GM20000 (cell line): ENCODE measurements around the gene RASAL2.

Experiments
- DNase-seq: peaks from one replicate; pipeline ENCODE4 v3.0.0; 2012; ENCODE audit warnings: low spot score
- TF ChIP-seq, protein P1 (sequence below): IDR thresholded peaks from 2 replicates; pipeline ENCODE4 v1.5.1; 2012; ENCODE audit warnings: mild to moderate bottlenecking, control low read depth; ENCODE audit errors: extremely low read depth, missing control alignments

RASAL2 gene

DNA sequence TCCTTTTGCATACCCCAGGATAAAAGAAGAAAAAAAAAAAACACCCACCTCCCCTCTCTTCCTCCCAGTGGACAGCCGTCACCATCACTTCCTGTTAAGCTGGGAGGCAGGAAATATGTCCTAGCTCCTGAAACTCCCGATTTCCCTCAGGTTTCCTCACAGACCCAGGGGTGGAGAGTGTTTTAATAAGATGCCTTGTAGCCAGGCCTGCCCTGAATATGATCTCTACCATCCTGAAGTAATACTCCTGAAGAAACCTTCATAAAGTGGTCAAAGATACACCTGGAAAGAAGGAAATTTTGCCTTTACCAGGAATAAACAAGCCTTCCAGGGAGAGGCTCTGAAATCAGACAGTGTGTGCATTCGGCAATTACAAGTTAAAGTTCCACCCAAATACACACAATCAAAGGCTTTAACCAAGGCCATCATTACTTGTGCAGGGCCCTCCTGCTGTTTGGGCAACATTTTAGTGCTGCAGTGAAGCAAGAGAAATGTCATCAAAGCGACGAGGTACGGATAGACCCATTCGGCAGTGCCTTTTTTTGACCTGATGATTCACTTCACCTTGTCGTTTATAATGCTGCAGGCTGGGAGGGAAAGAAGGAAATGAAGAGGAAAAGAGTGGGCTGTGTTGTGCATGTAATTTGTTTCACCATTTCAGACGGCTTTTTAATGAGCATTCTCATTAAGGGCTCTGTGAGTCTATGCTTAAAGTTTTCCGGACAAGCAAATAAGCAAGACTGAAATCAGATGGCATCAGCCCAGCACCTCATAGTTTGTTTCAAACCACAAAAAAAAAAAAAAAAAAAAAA, 41.0 kb upstream of the RASAL2 start:
- TF ChIP-seq, protein P1, sequence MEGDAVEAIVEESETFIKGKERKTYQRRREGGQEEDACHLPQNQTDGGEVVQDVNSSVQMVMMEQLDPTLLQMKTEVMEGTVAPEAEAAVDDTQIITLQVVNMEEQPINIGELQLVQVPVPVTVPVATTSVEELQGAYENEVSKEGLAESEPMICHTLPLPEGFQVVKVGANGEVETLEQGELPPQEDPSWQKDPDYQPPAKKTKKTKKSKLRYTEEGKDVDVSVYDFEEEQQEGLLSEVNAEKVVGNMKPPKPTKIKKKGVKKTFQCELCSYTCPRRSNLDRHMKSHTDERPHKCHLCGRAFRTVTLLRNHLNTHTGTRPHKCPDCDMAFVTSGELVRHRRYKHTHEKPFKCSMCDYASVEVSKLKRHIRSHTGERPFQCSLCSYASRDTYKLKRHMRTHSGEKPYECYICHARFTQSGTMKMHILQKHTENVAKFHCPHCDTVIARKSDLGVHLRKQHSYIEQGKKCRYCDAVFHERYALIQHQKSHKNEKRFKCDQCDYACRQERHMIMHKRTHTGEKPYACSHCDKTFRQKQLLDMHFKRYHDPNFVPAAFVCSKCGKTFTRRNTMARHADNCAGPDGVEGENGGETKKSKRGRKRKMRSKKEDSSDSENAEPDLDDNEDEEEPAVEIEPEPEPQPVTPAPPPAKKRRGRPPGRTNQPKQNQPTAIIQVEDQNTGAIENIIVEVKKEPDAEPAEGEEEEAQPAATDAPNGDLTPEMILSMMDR = no peak
- no peak for DNase-seq

GRCh38 chr1:178055093-178055492, 38.8 kb upstream of the RASAL2 start:
- no peak for DNase-seq
- TF ChIP-seq, protein P1 = peak; percentile 10

DNA sequence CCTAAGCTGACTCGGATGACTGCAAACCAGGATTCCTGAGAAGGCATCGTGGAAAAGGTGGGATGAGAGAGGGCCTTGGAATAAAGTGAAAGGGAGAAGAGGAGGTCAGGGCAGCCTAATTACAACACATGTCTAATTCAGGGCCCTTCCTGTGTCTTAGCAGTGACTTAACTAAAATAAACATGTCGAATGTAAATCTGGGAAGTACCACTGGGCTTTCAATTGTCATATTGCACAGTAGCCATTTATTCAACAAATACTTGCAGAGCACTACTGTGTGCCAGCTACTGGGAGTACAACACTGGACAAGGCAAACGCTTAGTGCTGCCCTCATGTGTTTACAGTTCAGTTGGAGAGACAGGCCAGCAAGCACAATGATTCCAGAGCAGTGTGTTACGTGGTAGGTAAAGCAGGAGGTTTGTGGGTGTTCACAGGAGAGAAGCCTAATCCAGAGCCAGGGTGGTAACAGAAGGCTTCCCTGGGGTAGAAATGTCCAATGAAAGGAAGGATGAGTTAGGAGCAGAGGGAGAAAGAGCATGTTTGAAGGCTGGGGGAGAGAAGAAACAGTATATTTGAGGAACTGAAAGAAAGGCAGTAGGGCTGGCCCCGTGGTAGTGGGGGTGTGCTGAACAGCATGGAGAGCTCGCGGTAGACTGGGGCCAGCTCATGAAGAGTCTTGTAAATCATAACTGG, 38.0 kb upstream of the RASAL2 start:
- TF ChIP-seq, protein P1 = no peak
- peak; percentile 73 for DNase-seq

GRCh38 chr1:178057141-178057765, 36.7 kb upstream of the RASAL2 start:
- TF ChIP-seq, protein P1 = no peak
- no peak for DNase-seq

GRCh38 chr1:178057912-178058534, 35.9 kb upstream of the RASAL2 start:
- DNase-seq = no peak
- TF ChIP-seq, protein P1 = no peak

DNA sequence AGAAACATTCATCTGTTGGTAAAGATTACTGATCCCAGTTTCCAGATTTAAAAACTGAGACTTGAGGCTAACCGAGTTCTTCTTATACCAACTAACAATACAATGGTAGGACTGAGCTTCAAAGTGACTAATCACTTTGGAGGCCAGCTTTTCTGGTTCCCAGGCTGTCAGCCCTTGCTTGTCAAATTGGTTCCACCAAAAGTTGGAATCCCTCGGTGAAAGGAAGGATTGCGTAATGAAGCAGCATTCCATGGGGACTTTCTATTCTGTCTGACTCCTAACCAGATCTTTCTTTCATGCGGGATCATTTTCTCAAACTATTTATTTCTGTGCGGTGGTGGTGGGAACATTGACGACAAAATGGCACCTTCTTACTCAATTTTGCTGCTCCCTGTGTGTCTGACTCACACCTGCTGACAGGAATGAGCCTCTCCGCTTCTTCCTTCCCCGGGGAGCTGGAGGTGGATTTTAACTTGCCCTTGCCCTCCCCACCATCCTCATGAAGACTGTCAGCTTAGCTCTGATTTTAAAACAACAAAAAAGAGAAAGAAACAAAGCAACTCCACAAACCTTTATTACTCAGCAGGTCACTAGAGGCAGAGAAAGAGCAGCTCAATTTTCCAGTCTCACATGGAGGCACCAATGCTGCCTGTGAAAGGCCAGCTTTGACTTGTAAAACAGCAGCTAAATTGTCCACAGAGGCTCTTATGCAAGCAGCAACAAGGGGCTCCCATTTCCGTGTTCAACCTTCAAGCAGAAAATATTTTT, 32.9 kb upstream of the RASAL2 start:
- DNase-seq = no peak
- TF ChIP-seq, protein P1 = no peak
